Stimulated activated CD4-positive, alpha-beta T cell treated with anti-CD3 and anti-CD28 coated beads, TNF-alpha, amount 100 ng/mL, for 4 hours (primary cell): ENCODE data around the gene RIMS4.

Experiments used
- DNase-seq, 3 experiments: peaks; one replicate each; pipeline ENCODE4 v3.0.0-alpha.2; 2020; ENCODE audit warnings: low read depth in 3 of 3

RIMS4 gene

GRCh38 chr20:44720997-44721784, 89.2 kb downstream of the RIMS4 start:
- DNase-seq = no peak

- no peak for DNase-seq
Measured at GRCh38 chr20:44720621-44720996, 89.7 kb downstream of the RIMS4 start.

GRCh38 chr20:44719841-44720240, 90.5 kb downstream of the RIMS4 start:
- DNase-seq = no peak

GRCh38 chr20:44717986-44718385, 92.4 kb downstream of the RIMS4 start:
- DNase-seq = no peak

- no peak for DNase-seq
Measured at GRCh38 chr20:44716309-44717106, 93.8 kb downstream of the RIMS4 start.

GRCh38 chr20:44715499-44716308, 94.6 kb downstream of the RIMS4 start:
- DNase-seq = no peak

- no peak for DNase-seq
Measured at GRCh38 chr20:44714701-44715498, 95.4 kb downstream of the RIMS4 start, which contains the start of gene CCN5. CCN5 (plus strand) TSS chr20:44715369; CDS start chr20:44715391, 22 bp downstream.

- no peak for DNase-seq
Measured at GRCh38 chr20:44714102-44714700, 96.1 kb downstream of the RIMS4 start.

GRCh38 chr20:44711237-44711636, 99.1 kb downstream of the RIMS4 start:
- DNase-seq = no peak

GRCh38 chr20:44709797-44710196, 100.5 kb downstream of the RIMS4 start:
- no peak for DNase-seq

GRCh38 chr20:44709380-44709779, 101.0 kb downstream of the RIMS4 start:
- DNase-seq = no peak

GRCh38 chr20:44707018-44707579, 103.2 kb downstream of the RIMS4 start:
- no peak for DNase-seq

GRCh38 chr20:44706301-44707017, 103.9 kb downstream of the RIMS4 start:
- no peak for DNase-seq

- no peak for DNase-seq
Measured at GRCh38 chr20:44705364-44706094, 104.8 kb downstream of the RIMS4 start.

GRCh38 chr20:44704551-44704971, 105.8 kb downstream of the RIMS4 start:
- no peak for DNase-seq

GRCh38 chr20:44703956-44704488, 106.3 kb downstream of the RIMS4 start:
- DNase-seq = no peak

GRCh38 chr20:44703183-44703925, 107.0 kb downstream of the RIMS4 start:
- DNase-seq = no peak

GRCh38 chr20:44702776-44703175, 107.6 kb downstream of the RIMS4 start:
- DNase-seq = no peak
